Measurements from ENCODE around the gene SOD1. TPM values are rescaled to one million over a fixed set of nuclear protein-coding genes. Genes with fewer than 3 reads are reported as not detected.
A peak's percentile ranks its signal among the peaks of the same experiment; 100 is the strongest.

Gene SOD1
- total RNA-seq: 100 to 1,000 TPM; 281 to 297 TPM

- CTCF ChIA-PET: no interaction called here
Measured at GRCh38 chr21:31659536-31660258, at the start of gene SOD1. TSS of gene SOD1 (plus strand) at chr21:31659693. CDS start at chr21:31659770, 77 bp downstream.

DNA sequence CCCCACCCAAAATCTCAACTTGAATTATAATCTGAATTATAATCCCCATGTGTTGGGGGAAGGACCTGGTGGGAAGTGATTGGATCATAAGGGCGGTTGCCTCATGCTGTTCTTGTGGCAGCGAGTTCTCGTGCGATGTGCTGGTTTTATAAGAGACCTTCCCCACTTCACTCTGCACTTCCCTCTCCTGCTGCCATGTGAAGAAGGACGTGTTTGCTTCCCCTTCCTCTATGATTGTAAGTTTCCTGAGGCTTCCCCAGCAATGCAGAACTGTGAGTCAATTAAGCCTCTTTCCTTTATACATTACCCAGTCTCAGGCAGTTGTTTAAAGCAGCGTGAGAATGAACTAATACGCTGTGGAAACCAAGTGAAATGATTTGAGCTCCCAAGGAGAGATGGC lies 48.0 kb upstream of the SOD1 start:
- Mint-ChIP-seq H3K36me3 (ENCODE audit: low read depth) (peaks cover 3% of the 10 kb centered on the region), H3K9me3 (peaks cover 10% of the 10 kb centered on the region), H3K4me3 (no peak overlapping the region), H3K27me3 (ENCODE audit: low read depth) (peaks cover 9% of the 10 kb centered on the region), H3K4me1 (ENCODE audit: low read depth) (no peaks in the 10 kb centered on the region), H3K27ac (no peak overlapping the region)
- intact Hi-C loops (cut with micrococcal nuclease): no loop called here
- DNase-seq: no peak
- CTCF ChIA-PET: interaction anchor here (0.6 to 2.9 kb wide), 4 partner anchors 31 to 479 kb away, joined by 3 to 10 read pairs (median 3); no protein-coding TSS in a partner anchor

More at GRCh38 chr21:31659536-31660258, at the start of gene SOD1:
- Mint-ChIP-seq H3K4me3 (peak within 1 kb of the TSS; percentile 100), H3K27me3 (ENCODE audit: low read depth) (no peaks in the 10 kb centered on the region), H3K36me3 (ENCODE audit: low read depth) (peaks cover 31% of the 10 kb centered on the region), H3K9me3 (no peaks in the 10 kb centered on the region), H3K4me1 (ENCODE audit: low read depth) (peaks cover 68% of the 10 kb centered on the region), H3K27ac (peak within 1 kb of the TSS; percentile 99)
- DNase-seq: peak; percentile 95
- intact Hi-C loops (cut with micrococcal nuclease): loop anchor here (1.0 to 10.0 kb wide), 9 partner anchors 10 to 945 kb away; partner anchors contain the start of genes HUNK, KRTAP21-3, MIS18A and SCAF4

- Mint-ChIP-seq H3K27me3 (ENCODE audit: low read depth) (peaks cover 9% of the 10 kb centered on the region), H3K9me3 (peaks cover 10% of the 10 kb centered on the region), H3K36me3 (ENCODE audit: low read depth) (peaks cover 3% of the 10 kb centered on the region), H3K4me3 (no peak overlapping the region), H3K4me1 (ENCODE audit: low read depth) (no peaks in the 10 kb centered on the region), H3K27ac (no peak overlapping the region)
- DNase-seq: no peak
- CTCF ChIA-PET: interaction anchor here (0.6 to 2.9 kb wide), 3 partner anchors 32 to 673 kb away, joined by 3 to 10 read pairs (median 4); no protein-coding TSS in a partner anchor
- intact Hi-C loops (cut with micrococcal nuclease): no loop called here
Measured at GRCh38 chr21:31612894-31613785, 46.4 kb upstream of the SOD1 start.

DNA sequence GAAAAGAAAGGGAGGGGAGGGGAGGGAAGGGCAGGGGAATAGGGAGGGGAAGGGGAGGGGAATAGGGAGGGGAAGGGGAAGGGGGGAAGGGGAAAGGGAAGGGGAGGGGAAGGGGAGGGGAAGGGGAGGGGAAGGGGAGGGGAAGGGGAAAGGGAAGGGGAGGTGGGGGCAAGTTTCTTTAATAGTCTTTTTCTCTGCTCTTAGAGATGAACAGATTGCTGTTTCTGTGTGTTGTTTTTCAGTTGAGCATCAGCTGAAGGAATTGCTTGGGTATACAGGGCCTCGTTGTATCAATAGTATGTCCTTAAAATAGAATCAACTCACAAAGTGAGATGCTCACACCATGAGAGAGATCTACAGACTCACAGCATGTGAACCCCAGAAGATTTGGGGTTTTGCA lies 44.8 kb upstream of the SOD1 start:
- peaks cover 13% of the 10 kb centered on the region for H3K9me3 Mint-ChIP-seq
- H3K36me3 Mint-ChIP-seq (ENCODE audit: low read depth): peaks cover 3% of the 10 kb centered on the region
- H3K27me3 Mint-ChIP-seq (ENCODE audit: low read depth): peaks cover 9% of the 10 kb centered on the region
- H3K27ac Mint-ChIP-seq: no peak overlapping the region
- peaks cover 1% of the 10 kb centered on the region for H3K4me1 Mint-ChIP-seq (ENCODE audit: low read depth)
- CTCF ChIA-PET: no interaction called here
- no peak for DNase-seq
- no peak overlapping the region for H3K4me3 Mint-ChIP-seq
- intact Hi-C loops (cut with micrococcal nuclease): no loop called here

- DNase-seq: no peak
- Mint-ChIP-seq H3K9me3 (peaks cover 9% of the 10 kb centered on the region), H3K27ac (no peak overlapping the region), H3K36me3 (ENCODE audit: low read depth) (peaks cover 3% of the 10 kb centered on the region), H3K4me3 (no peak overlapping the region), H3K4me1 (ENCODE audit: low read depth) (peaks cover 1% of the 10 kb centered on the region), H3K27me3 (ENCODE audit: low read depth) (peaks cover 4% of the 10 kb centered on the region)
- CTCF ChIA-PET: no interaction called here
- intact Hi-C loops (cut with micrococcal nuclease): no loop called here
Measured at GRCh38 chr21:31616216-31616615, 43.3 kb upstream of the SOD1 start.

GRCh38 chr21:31618696-31619430 lies 40.6 kb upstream of the SOD1 start:
- H3K4me1 Mint-ChIP-seq (ENCODE audit: low read depth): peaks cover 8% of the 10 kb centered on the region
- H3K9me3 Mint-ChIP-seq: peaks cover 3% of the 10 kb centered on the region
- no peak overlapping the region for H3K27ac Mint-ChIP-seq
- H3K27me3 Mint-ChIP-seq (ENCODE audit: low read depth): no peaks in the 10 kb centered on the region
- H3K36me3 Mint-ChIP-seq (ENCODE audit: low read depth): no peaks in the 10 kb centered on the region
- H3K4me3 Mint-ChIP-seq: no peak overlapping the region
- CTCF ChIA-PET: no interaction called here
- intact Hi-C loops (cut with micrococcal nuclease): no loop called here
- DNase-seq: no peak

- peaks cover 8% of the 10 kb centered on the region for H3K4me1 Mint-ChIP-seq (ENCODE audit: low read depth)
- no peak overlapping the region for H3K4me3 Mint-ChIP-seq
- DNase-seq: no peak
- intact Hi-C loops (cut with micrococcal nuclease): no loop called here
- no peaks in the 10 kb centered on the region for H3K36me3 Mint-ChIP-seq (ENCODE audit: low read depth)
- H3K27ac Mint-ChIP-seq: no peak overlapping the region
- peaks cover 3% of the 10 kb centered on the region for H3K9me3 Mint-ChIP-seq
- CTCF ChIA-PET: no interaction called here
- no peaks in the 10 kb centered on the region for H3K27me3 Mint-ChIP-seq (ENCODE audit: low read depth)
Measured at GRCh38 chr21:31622397-31622796, 37.1 kb upstream of the SOD1 start.

DNA sequence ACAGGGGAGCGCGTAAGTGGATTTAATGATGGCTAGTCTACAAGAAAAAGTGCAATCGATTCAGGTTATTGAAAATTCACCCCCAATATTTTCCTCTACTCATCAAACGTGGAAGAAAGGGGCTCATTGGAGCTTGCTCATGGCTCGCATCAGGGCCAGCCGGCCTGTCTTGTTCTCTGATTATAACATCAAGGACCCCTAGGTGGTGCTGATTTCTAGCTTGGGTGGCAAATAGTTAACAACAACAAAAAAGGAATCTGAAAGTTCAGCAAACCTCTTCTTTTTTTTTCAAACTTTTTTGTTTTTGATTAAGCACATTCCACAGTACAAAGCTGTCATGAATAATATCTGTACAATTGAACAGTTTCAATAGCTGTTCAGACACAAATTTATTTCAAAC lies 35.8 kb upstream of the SOD1 start:
- Mint-ChIP-seq H3K9me3 (peaks cover 3% of the 10 kb centered on the region), H3K4me1 (ENCODE audit: low read depth) (peaks cover 8% of the 10 kb centered on the region), H3K36me3 (ENCODE audit: low read depth) (no peaks in the 10 kb centered on the region), H3K27me3 (ENCODE audit: low read depth) (no peaks in the 10 kb centered on the region), H3K27ac (no peak overlapping the region), H3K4me3 (no peak overlapping the region)
- CTCF ChIA-PET: interaction anchor here (0.6 to 1.2 kb wide), 6 partner anchors 11 to 439 kb away, joined by 3 to 5 read pairs (median 3); no protein-coding TSS in a partner anchor
- intact Hi-C loops (cut with micrococcal nuclease): no loop called here
- no peak for DNase-seq

- DNase-seq: no peak
- no peak overlapping the region for H3K27ac Mint-ChIP-seq
- H3K36me3 Mint-ChIP-seq (ENCODE audit: low read depth): no peaks in the 10 kb centered on the region
- peaks cover 1% of the 10 kb centered on the region for H3K9me3 Mint-ChIP-seq
- H3K27me3 Mint-ChIP-seq (ENCODE audit: low read depth): no peaks in the 10 kb centered on the region
- CTCF ChIA-PET: interaction anchor here (0.6 to 1.2 kb wide), 3 partner anchors 43 to 440 kb away, joined by 3 to 5 read pairs (median 3); no protein-coding TSS in a partner anchor
- intact Hi-C loops (cut with micrococcal nuclease): no loop called here
- H3K4me1 Mint-ChIP-seq (ENCODE audit: low read depth): peaks cover 7% of the 10 kb centered on the region
- H3K4me3 Mint-ChIP-seq: no peak overlapping the region
Measured at GRCh38 chr21:31624181-31624580, 35.3 kb upstream of the SOD1 start.

DNA sequence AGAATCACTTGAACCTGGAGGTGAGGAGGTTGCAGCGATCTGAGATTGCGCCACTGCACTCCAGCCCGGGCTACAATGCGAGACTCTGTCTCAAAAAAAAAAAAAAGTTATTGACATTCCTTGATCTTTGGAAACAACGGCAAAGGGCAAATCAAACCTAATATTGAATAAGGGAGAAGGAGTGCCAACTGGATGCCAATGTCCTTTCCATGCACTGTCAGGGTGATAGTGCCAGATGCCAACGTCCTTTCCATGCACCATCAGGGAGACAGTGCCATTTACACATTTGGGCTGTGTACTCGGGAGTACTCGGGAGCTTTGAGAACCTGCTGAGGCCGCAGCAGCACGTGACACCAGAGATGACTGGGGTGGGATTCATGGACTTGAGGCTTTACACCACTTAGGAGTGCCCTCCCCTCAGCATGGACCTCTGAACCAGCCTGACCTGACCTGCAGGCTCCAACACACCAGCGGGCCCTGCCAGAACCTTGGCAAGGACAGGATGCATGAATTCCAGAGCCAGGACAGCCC lies 34.5 kb upstream of the SOD1 start:
- DNase-seq: no peak
- Mint-ChIP-seq H3K4me1 (ENCODE audit: low read depth) (peaks cover 7% of the 10 kb centered on the region), H3K36me3 (ENCODE audit: low read depth) (no peaks in the 10 kb centered on the region), H3K9me3 (no peaks in the 10 kb centered on the region), H3K27ac (no peak overlapping the region), H3K27me3 (ENCODE audit: low read depth) (no peaks in the 10 kb centered on the region), H3K4me3 (no peak overlapping the region)
- CTCF ChIA-PET: interaction anchor here (0.6 to 1.0 kb wide), 2 partner anchors 44 to 612 kb away, joined by 4 to 5 read pairs; no protein-coding TSS in a partner anchor
- intact Hi-C loops (cut with micrococcal nuclease): no loop called here

- no peak for DNase-seq
- Mint-ChIP-seq H3K27ac (no peak overlapping the region), H3K27me3 (ENCODE audit: low read depth) (no peaks in the 10 kb centered on the region), H3K36me3 (ENCODE audit: low read depth) (no peaks in the 10 kb centered on the region), H3K9me3 (peaks cover 2% of the 10 kb centered on the region), H3K4me1 (ENCODE audit: low read depth) (no peaks in the 10 kb centered on the region), H3K4me3 (no peak overlapping the region)
- intact Hi-C loops (cut with micrococcal nuclease): no loop called here
- CTCF ChIA-PET: interaction anchor here (0.6 kb wide), 1 partner anchor 53 kb away, joined by 3 read pairs; no protein-coding TSS in a partner anchor
Measured at GRCh38 chr21:31629972-31630711, 29.4 kb upstream of the SOD1 start.

All from activated naive CD4-positive, alpha-beta T cell treated with anti-CD3 and anti-CD28 coated beads for 36 hours (primary cell).